AG04449 (cell line): ENCODE data around the gene DTWD2.
A peak's percentile ranks its signal among the peaks of the same experiment; 100 is the strongest.
"Not testable (repeated sequence)": the region's sequence is repeated elsewhere in the genome, so short reads cannot be mapped to it uniquely, and the experiment has no call there.

ENCODE experiments used
- CTCF ChIA-PET: fragments of 350-600 bp; formaldehyde crosslinking; extraction: SDS; loops from one replicate; lab custom pipeline; 2021; ENCODE audit warnings: antibody characterized with exemption; lab: Yijun Ruan, JAX
- POLR2A ChIA-PET: fragments of 400-600, 350-600 bp; formaldehyde crosslinking; extraction: SDS; loops from one replicate; lab custom pipeline; 2020; ENCODE audit warnings: antibody characterized with exemption, inconsistent platforms; lab: Yijun Ruan, JAX
- DNase-seq: peaks from one replicate; pipeline ENCODE4 v3.0.0-alpha.2; 2010; ENCODE audit warnings: low read depth, low spot score
- H3K4me3 ChIP-seq: 2 replicates; pipeline ENCODE4 v1.5.1; 2011; ENCODE audit warnings: low read depth, mild to moderate bottlenecking, control low read depth, low read length
- TF ChIP-seq, protein P1 (sequence below): IDR thresholded peaks from one replicate; pipeline ENCODE4 v1.5.1; 2011; ENCODE audit warnings: mild to moderate bottlenecking, moderate library complexity, low read length, control low read depth, inconsistent platforms; ENCODE audit not compliant: insufficient read depth; ENCODE audit errors: missing control alignments

The DTWD2 gene

DNA sequence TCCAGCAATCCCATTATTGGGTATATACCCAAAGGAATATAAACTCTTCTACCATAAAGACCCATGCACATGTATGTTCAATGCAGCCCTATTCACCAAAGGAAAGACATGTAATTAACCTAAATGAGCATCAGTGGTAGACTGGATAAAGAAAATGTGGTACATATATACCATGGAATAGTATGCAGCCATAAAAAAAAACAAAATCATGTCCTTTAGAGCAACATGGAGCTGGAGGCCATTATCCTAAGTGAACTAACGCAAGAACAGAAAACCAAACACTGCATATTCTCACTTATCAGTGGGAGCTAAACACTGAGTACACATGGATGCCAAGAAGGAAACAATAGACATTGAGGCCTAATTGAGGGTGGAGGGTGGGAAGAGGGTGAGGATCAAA, 27.8 kb downstream of the DTWD2 start:
- H3K4me3 ChIP-seq, result no peak overlapping the region
- ChIA-PET CTCF (no interaction called here), POLR2A (no interaction called here)
- no peak for DNase-seq
- TF ChIP-seq, protein P1, sequence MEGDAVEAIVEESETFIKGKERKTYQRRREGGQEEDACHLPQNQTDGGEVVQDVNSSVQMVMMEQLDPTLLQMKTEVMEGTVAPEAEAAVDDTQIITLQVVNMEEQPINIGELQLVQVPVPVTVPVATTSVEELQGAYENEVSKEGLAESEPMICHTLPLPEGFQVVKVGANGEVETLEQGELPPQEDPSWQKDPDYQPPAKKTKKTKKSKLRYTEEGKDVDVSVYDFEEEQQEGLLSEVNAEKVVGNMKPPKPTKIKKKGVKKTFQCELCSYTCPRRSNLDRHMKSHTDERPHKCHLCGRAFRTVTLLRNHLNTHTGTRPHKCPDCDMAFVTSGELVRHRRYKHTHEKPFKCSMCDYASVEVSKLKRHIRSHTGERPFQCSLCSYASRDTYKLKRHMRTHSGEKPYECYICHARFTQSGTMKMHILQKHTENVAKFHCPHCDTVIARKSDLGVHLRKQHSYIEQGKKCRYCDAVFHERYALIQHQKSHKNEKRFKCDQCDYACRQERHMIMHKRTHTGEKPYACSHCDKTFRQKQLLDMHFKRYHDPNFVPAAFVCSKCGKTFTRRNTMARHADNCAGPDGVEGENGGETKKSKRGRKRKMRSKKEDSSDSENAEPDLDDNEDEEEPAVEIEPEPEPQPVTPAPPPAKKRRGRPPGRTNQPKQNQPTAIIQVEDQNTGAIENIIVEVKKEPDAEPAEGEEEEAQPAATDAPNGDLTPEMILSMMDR, result no peak

DNA sequence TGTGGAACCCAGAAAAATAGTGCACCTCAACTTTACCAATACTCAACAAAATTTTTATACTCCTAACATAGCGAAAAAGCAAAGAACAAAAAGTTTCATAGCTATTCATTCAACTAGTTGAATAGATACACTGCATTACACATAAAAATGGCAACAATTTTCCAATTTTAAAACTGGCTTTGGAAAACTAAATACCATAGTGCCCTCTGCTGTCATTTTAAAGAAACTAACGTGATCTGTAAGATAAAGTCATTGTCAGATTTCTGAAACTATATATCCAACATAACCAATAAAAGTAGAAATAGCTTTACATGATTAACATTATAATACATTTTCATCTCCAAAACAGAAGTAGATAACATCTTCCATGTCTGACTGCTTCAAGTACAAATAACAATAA, 31.6 kb downstream of the DTWD2 start:
- H3K4me3 ChIP-seq, result no peak overlapping the region
- POLR2A ChIA-PET, result no interaction called here
- TF ChIP-seq, protein P1, result peak; percentile 0
- DNase-seq, result no peak
- CTCF ChIA-PET, result interaction anchor here (0.6 to 2.3 kb wide), 12 partner anchors 10 to 456 kb away, joined by 3 to 8 read pairs (median 4); partner anchors contain the start of gene DTWD2

DNA sequence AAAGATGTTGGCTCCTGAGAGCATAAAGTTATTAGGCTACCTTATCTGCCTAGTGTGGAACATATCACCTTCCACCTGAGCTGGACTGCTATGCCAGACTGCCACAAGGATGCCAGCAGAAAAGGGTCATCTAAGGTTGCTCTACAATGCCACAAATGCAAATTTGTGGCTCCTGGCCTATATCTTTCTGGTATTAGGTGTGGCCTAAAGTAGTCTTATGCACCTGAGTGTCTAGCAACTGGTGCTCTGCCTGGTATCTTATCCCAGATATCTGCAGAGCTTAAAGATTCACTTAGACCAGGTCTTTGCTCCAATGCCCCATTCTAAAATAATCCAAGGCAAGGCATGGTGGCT, 34.7 kb downstream of the DTWD2 start:
- no peak for DNase-seq
- POLR2A ChIA-PET, result no interaction called here
- CTCF ChIA-PET, result interaction anchor here (1.2 to 1.5 kb wide), 2 partner anchors 9 to 34 kb away, joined by 3 read pairs; no protein-coding TSS in a partner anchor
- no peak overlapping the region for H3K4me3 ChIP-seq
- TF ChIP-seq, protein P1, result no peak

DNA sequence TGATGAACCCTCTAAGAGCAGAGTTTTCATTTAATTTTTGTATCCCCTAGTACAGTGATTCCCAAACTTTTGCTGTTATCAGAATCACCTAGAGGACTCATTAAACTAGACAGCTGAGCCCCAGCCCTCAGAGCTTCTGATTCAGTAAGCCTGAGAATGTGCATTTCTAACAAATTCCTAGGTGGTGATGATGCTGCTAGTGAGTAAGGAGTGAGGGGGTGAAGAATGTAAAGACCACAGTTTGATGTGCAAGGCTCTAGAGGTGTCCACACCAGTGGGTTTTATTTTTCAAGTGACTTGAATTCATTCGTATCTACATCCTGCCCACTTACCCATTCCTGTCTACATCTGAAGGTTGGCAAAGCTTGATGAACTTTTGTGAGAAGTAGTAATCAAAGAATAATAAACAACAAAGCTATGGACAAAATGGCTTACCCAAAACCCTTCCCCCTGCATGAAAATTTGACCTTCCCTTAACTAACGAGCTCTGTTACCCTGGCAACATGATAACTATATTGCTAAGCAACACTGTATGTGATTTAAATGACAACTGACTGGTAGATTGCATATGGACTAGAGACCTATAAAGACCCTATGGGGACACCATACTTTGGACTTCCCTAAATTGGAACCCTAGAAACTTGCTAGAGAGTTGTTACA, 35.2 kb downstream of the DTWD2 start:
- POLR2A ChIA-PET, result no interaction called here
- CTCF ChIA-PET, result interaction anchor here (1.2 to 1.5 kb wide), 2 partner anchors 10 to 35 kb away, joined by 3 read pairs; no protein-coding TSS in a partner anchor
- TF ChIP-seq, protein P1, result no peak
- no peak for DNase-seq
- no peak overlapping the region for H3K4me3 ChIP-seq

DNA sequence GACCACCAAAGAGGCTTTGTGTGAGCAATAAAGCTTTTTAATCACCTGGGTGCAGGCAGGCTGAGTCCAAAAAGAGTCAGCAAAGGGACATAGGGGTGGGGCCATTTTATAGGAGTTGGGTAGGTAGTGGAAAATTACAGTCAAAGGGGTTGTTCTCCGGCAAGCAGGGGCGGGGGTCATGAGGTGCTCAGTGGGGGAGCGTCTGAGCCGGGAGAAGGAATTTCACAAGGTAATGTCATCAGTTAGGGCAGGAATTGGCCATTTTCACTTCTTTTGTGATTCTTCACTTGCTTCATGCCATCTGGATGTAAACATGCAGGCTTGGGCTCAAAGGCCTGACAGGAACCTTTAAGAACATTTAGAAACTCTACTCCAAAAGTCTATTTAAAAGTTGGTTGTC, 36.0 kb downstream of the DTWD2 start:
- POLR2A ChIA-PET, DNase-seq, H3K4me3 ChIP-seq: not testable (repeated sequence)
- CTCF ChIA-PET, result interaction anchor here (1.2 kb wide), 1 partner anchor 11 kb away, joined by 3 read pairs; no protein-coding TSS in a partner anchor

DNA sequence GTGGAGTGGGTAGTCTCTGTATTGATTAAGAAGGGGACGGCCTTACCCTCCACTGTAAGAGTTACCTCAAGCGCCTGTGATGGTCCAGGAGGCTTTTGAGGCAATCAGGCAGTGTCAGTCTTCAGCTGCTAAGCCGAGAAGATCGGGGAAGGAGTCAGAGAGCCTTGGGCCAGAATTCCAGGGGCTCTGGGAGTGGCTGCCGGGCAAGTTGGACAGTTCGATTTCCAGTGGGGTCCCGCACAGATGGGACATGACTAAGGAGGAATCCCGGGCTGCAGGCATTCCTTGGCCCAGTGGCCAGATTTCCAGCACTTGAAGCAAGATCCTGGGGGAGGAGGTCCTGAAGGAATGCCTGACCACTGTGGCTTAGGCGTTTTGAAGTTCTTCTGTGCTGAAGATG, 38.0 kb downstream of the DTWD2 start:
- DNase-seq, H3K4me3 ChIP-seq, CTCF ChIA-PET, POLR2A ChIA-PET: not testable (repeated sequence)

DNA sequence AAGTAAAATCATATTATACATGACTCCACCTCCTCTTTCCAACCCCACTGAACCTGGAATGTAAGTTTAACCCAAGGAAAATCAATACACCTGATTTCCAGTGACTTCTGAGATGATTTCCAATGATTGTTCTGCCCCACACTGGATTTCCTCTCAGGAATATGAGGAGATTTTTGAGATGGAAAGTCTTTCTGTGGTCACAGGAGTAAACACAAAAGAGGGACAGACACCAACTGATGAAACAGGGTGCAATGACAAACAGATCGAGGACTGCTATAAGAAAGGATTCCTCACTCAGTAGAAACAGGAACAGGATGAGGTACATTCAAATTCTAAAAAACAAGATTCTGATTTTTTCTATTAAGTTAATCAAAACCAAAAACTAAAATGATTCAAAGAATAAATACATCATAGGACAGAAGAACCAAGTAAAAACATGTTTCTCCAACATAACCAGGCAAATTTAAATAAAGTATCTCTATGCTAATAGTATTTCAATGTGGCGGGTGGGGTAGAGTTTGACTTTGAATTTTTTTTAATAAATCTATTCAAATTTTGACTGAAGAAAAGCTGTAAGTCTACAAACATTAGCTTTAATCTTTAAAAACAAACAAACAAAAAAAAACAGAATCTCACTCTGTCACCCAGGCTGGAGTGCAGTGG, 42.1 kb downstream of the DTWD2 start:
- ChIA-PET CTCF (interaction anchor here (0.9 to 1.2 kb wide), 2 partner anchors 10 to 42 kb away, joined by 5 read pairs; partner anchors contain the start of gene DTWD2), POLR2A (no interaction called here)
- no peak overlapping the region for H3K4me3 ChIP-seq
- no peak for DNase-seq
- TF ChIP-seq, protein P1, result no peak
